Keratinocyte (primary cell): ENCODE results near the gene GALT. TPM values are rescaled to one million over a fixed set of nuclear protein-coding genes. Genes with fewer than 3 reads are reported as not detected.

Experiments used
- DNase-seq: peaks from one replicate; pipeline ENCODE4 v3.0.0-alpha.2; 2011; ENCODE audit warnings: low read depth, missing footprints, low spot score
- FAIRE-seq: peaks from 2 replicates; lab custom pipeline; 2011; peaks lifted over from hg19 to GRCh38; lab: Jason Lieb, UNC
- H2AFZ ChIP-seq: 2 replicates; pipeline ENCODE4 v1.6.0; 2012; ENCODE audit warnings: low read length, control low read depth, inconsistent platforms; ENCODE audit not compliant: control insufficient read depth
- H3K27ac ChIP-seq: 2 replicates; pipeline ENCODE4 v1.5.1; 2011; ENCODE audit warnings: low read length; ENCODE audit not compliant: control insufficient read depth, insufficient read depth
- H3K27me3 ChIP-seq: 3 replicates; pipeline ENCODE4 v1.6.0; 2011; ENCODE audit warnings: low read length; ENCODE audit not compliant: control insufficient read depth, insufficient read depth; ENCODE audit errors: extremely low read depth
- H3K36me3 ChIP-seq, 2 experiments: 2 replicates in 1 of 2; 3 replicates in 1 of 2; pipeline ENCODE4 v1.5.1; 2011; ENCODE audit warnings: low read length in 2 of 2, mild to moderate bottlenecking in 1 of 2; ENCODE audit not compliant: control insufficient read depth in 2 of 2, insufficient read depth in 2 of 2; ENCODE audit errors: extremely low read depth in 1 of 2
- H3K4me1 ChIP-seq: 3 replicates; pipeline ENCODE4 v1.5.1; 2011; ENCODE audit warnings: low read length; ENCODE audit not compliant: control insufficient read depth, insufficient read depth; ENCODE audit errors: extremely low read depth
- H3K4me2 ChIP-seq: 3 replicates; pipeline ENCODE4 v1.6.0; 2011; ENCODE audit warnings: low read depth, low read length; ENCODE audit not compliant: control insufficient read depth, insufficient read depth; ENCODE audit errors: extremely low read depth
- H3K4me3 ChIP-seq, 3 experiments: fragments of 200-600 bp in 1 of 3; sonication (generic) in 1 of 3; 2 replicates in 2 of 3; 3 replicates in 1 of 3; pipeline ENCODE4 v1.5.1; 2011 to 2016; ENCODE audit warnings: low read length in 3 of 3, mild to moderate bottlenecking in 3 of 3, control low read depth in 2 of 3, inconsistent platforms in 1 of 3, low read depth in 1 of 3, mixed read lengths in 1 of 3, mixed run types in 1 of 3, moderate library complexity in 1 of 3; ENCODE audit not compliant: control insufficient read depth in 2 of 3, insufficient read depth in 2 of 3; ENCODE audit errors: extremely low read depth in 1 of 3
- H3K79me2 ChIP-seq: 2 replicates; pipeline ENCODE4 v1.6.0; 2012; ENCODE audit warnings: low read length; ENCODE audit not compliant: control insufficient read depth, insufficient read depth
- H3K9ac ChIP-seq: 3 replicates; pipeline ENCODE4 v1.6.0; 2011; ENCODE audit warnings: low read length; ENCODE audit not compliant: control insufficient read depth, insufficient read depth; ENCODE audit errors: extremely low read depth
- H3K9me1 ChIP-seq: 3 replicates; pipeline ENCODE4 v1.6.0; 2011; ENCODE audit warnings: low read length; ENCODE audit not compliant: control insufficient read depth, insufficient read depth; ENCODE audit errors: extremely low read depth
- H3K9me3 ChIP-seq: 2 replicates; pipeline ENCODE4 v1.5.1; 2012; ENCODE audit warnings: low read depth, low read length; ENCODE audit not compliant: control insufficient read depth
- H4K20me1 ChIP-seq: 3 replicates; pipeline ENCODE4 v1.6.0; 2011; ENCODE audit warnings: low read length; ENCODE audit not compliant: control insufficient read depth, insufficient read depth; ENCODE audit errors: extremely low read depth
- EZH2 ChIP-seq: IDR thresholded peaks from one replicate; pipeline ENCODE4 v1.6.1; 2012; ENCODE audit warnings: inconsistent platforms, mild to moderate bottlenecking, low read length, moderate library complexity
- dilution Hi-C: fragments of 300-500 bp; cut with MboI; formaldehyde crosslinking; loops from one replicate; pipeline ENCODE4 v1.7.0; 2020; ENCODE audit warnings: low sequenced_read_pairs; ENCODE audit not compliant: extremely low pct_ligation_motif_present
- polyA plus RNA-seq, 5 experiments: library from polyadenylated mRNA; depleted of rRNA in 3 of 5; stranded (reverse) in 3 of 5; stranded (forward) in 1 of 5; unstranded in 1 of 5; fragments of >200 nt; gene quantifications; 1 replicate in 1 of 5; 2 replicates in 3 of 5; 3 replicates in 1 of 5; pipeline versions ENCODE4 v1.2.1 to v1.2.3, GENCODE V29; 2011 to 2012; ENCODE audit warnings: missing spikeins in 2 of 5, low read depth in 1 of 5, low replicate concordance in 1 of 5
- TF ChIP-seq, protein P1 (sequence below), 3 experiments: IDR thresholded peaks in 1 of 3; conservative IDR thresholded peaks in 1 of 3; optimal IDR thresholded peaks in 1 of 3; 2 replicates in 2 of 3; 3 replicates in 1 of 3; pipeline versions ENCODE3 to v1.5.1; 2011; ENCODE audit warnings: low read length in 3 of 3, mild to moderate bottlenecking in 3 of 3, moderate library complexity in 2 of 3, control low read depth in 1 of 3, inconsistent platforms in 1 of 3; ENCODE audit not compliant: insufficient read depth in 2 of 3; ENCODE audit errors: extremely low read depth in 1 of 3

GALT gene
- polyA plus RNA-seq, 1 donor (not counting 4 experiments of a cell fraction or from before 2014, with no cell fraction given), result 30.8 TPM

DNA sequence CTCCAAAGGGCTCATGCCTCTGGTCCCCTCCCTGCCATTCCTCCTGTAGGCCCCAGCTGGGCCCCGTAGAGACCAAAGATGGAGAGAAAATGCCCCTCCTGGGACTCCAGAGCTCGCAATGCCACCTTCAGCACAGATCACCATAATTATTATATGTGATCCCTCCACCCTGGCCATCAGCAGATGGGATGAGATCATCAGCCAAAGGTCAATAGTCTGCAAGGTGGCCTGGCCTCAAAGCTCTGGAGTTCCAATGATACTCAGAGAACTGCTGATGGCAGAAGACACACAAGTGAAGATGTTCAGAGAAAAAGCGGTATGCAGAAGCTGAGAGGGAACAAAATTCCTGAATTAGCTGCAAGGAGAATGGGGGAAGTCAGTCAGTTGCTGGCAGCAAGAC, 39.6 kb upstream of the GALT start:
- no peaks in the 10 kb centered on the region for H3K27me3 ChIP-seq
- H3K9ac ChIP-seq, result no peak overlapping the region
- DNase-seq (no peak), FAIRE-seq (no peak)
- peaks cover 13% of the 10 kb centered on the region for H3K79me2 ChIP-seq
- peaks cover 1 to 3% of the 10 kb centered on the region in 2 experiments for H3K36me3 ChIP-seq
- no peaks in the 10 kb centered on the region for H3K9me1 ChIP-seq
- TF ChIP-seq, protein P1, sequence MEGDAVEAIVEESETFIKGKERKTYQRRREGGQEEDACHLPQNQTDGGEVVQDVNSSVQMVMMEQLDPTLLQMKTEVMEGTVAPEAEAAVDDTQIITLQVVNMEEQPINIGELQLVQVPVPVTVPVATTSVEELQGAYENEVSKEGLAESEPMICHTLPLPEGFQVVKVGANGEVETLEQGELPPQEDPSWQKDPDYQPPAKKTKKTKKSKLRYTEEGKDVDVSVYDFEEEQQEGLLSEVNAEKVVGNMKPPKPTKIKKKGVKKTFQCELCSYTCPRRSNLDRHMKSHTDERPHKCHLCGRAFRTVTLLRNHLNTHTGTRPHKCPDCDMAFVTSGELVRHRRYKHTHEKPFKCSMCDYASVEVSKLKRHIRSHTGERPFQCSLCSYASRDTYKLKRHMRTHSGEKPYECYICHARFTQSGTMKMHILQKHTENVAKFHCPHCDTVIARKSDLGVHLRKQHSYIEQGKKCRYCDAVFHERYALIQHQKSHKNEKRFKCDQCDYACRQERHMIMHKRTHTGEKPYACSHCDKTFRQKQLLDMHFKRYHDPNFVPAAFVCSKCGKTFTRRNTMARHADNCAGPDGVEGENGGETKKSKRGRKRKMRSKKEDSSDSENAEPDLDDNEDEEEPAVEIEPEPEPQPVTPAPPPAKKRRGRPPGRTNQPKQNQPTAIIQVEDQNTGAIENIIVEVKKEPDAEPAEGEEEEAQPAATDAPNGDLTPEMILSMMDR (optimal IDR thresholded peaks at IDR 0.05 in 1 of 3, IDR thresholded peaks at IDR 0.05 in 1 of 3, conservative IDR thresholded peaks at IDR 0.05 in 1 of 3; ENCODE audit: extremely low read depth in 1 of 3, insufficient read depth in 2 of 3, low read length in 3 of 3), result no peak
- no peak for TF ChIP-seq EZH2
- H2AFZ ChIP-seq, result no peak overlapping the region
- H3K9me3 ChIP-seq, result no peaks in the 10 kb centered on the region
- H3K4me2 ChIP-seq, result no peak overlapping the region
- peaks cover 11% of the 10 kb centered on the region for H3K4me1 ChIP-seq
- no peak overlapping the region for H3K4me3 ChIP-seq
- no peaks in the 10 kb centered on the region for H4K20me1 ChIP-seq
- H3K27ac ChIP-seq, result no peak overlapping the region
- dilution Hi-C loops, result no loop called here

DNA sequence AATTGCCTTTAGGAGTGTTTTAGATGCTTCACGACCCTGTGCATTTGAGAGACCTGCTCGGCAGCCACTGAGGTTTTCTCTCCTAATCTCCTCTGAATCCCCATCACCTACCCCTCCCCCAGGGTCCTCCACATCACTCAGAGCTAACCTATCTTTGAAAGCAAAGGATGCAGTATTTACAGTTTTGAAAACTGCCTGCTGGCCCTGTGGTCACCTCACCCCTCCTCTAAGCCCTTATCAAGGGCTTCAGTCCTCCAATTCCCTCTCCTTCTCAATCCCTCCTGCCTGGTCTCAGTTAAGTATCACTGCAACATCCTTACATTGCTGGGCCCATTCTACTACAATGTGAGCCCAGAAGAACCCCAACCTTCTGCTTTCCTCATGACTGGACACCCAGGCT, 39.1 kb upstream of the GALT start:
- peaks cover 13% of the 10 kb centered on the region for H3K4me1 ChIP-seq
- H3K4me3 ChIP-seq, result no peak overlapping the region
- H3K9ac ChIP-seq, result no peak overlapping the region
- peaks cover 13% of the 10 kb centered on the region for H3K79me2 ChIP-seq
- H3K4me2 ChIP-seq, result no peak overlapping the region
- TF ChIP-seq, protein P1 (optimal IDR thresholded peaks at IDR 0.05 in 1 of 3, IDR thresholded peaks at IDR 0.05 in 1 of 3, conservative IDR thresholded peaks at IDR 0.05 in 1 of 3; ENCODE audit: extremely low read depth in 1 of 3, insufficient read depth in 2 of 3, low read length in 3 of 3), result no peak
- TF ChIP-seq EZH2, result no peak
- H4K20me1 ChIP-seq, result no peaks in the 10 kb centered on the region
- no peaks in the 10 kb centered on the region for H3K27me3 ChIP-seq
- no peaks in the 10 kb centered on the region for H3K9me1 ChIP-seq
- H3K27ac ChIP-seq, result no peak overlapping the region
- FAIRE-seq, result no peak
- dilution Hi-C loops, result no loop called here
- H3K36me3 ChIP-seq, result peaks cover 1 to 3% of the 10 kb centered on the region in 2 experiments
- DNase-seq, result no peak
- no peaks in the 10 kb centered on the region for H3K9me3 ChIP-seq
- no peak overlapping the region for H2AFZ ChIP-seq
